ENCODE measurements around the gene TAF11L14. TPM values are rescaled to one million over a fixed set of nuclear protein-coding genes. Genes with fewer than 3 reads are reported as not detected.

TAF11L14 gene
- total RNA-seq, 1 experiment from 2014 or later = not detected

- no CpG with 5 or more reads among the region's 8 CpGs for WGBS (ENCODE audit: extremely low coverage, insufficient read length, low lambda C conversion rate)
- no peak overlapping the region for H3T11ph ChIP-seq (ENCODE audit: low read length)
- no peak overlapping the region; the same call in 1 of the 2 replicates for H3K4ac ChIP-seq (ENCODE audit: low read depth, low read length)
- no peak for TF ChIP-seq CTCF (conservative IDR thresholded peaks at IDR 0.05)
- Mint-ChIP-seq H3K4me1 (peaks cover 13 to 22% of the 10 kb centered on the region in 2 experiments), H3K9me3 (peaks cover 7 to 8% of the 10 kb centered on the region in 2 experiments; a peak in 4 of 5 replicates), H3K27me3 (ENCODE audit: low read depth) (no peaks in the 10 kb centered on the region), H3K36me3 (ENCODE audit: insufficient read depth in 1 of 3, low read depth in 3 of 3) (peaks cover 0 to 8% (median 0%) of the 10 kb centered on the region in 3 experiments; a peak in 4 of 7 replicates), H3K4me3 (no peak overlapping the region), H3K27ac (no peak overlapping the region)
- H2AFZ ChIP-seq (ENCODE audit: low read length) = no peak overlapping the region
- H3K23me2 ChIP-seq (ENCODE audit: insufficient read length, low read depth, low read length, poor library complexity, severe bottlenecking) = no peaks in the 10 kb centered on the region
- DNase-seq = no peak
- no peak overlapping the region for H2BK120ac ChIP-seq (ENCODE audit: low read depth, low read length, poor library complexity, severe bottlenecking)
- H4K91ac ChIP-seq (ENCODE audit: insufficient read length, low read depth, low read length) = no peak overlapping the region
- peaks cover 2% of the 10 kb centered on the region; the same call in 1 of the 2 replicates for H3K4me1 ChIP-seq (ENCODE audit: insufficient read depth, low read length)
- H2AK5ac ChIP-seq (ENCODE audit: insufficient read length, low read length) = no peak overlapping the region
- H3K4me2 ChIP-seq (ENCODE audit: insufficient read depth, insufficient read length, low read length) = no peak overlapping the region
- no peak overlapping the region for H4K5ac ChIP-seq (ENCODE audit: insufficient read length, low read depth, low read length)
- H3K9ac ChIP-seq (ENCODE audit: extremely low read depth, insufficient read length, low read length) = no peak overlapping the region
- H2BK15ac ChIP-seq (ENCODE audit: low read depth, low read length) = no peak overlapping the region
- no peak overlapping the region for H3K18ac ChIP-seq (ENCODE audit: insufficient read length, low read depth, low read length)
- H3K23ac ChIP-seq (ENCODE audit: insufficient read length, low read depth, low read length) = no peak overlapping the region
- no peak overlapping the region for H3K56ac ChIP-seq (ENCODE audit: insufficient read length, low read depth, low read length)
- H3K27ac ChIP-seq (ENCODE audit: insufficient read length, low read depth, low read length) = no peak overlapping the region
- H3K79me1 ChIP-seq (ENCODE audit: insufficient read depth, low read depth, low read length, poor library complexity, severe bottlenecking) = no peaks in the 10 kb centered on the region
- no peaks in the 10 kb centered on the region for H3K9me3 ChIP-seq (ENCODE audit: control insufficient read depth, low read depth, low read length)
- no peak overlapping the region for H2BK12ac ChIP-seq (ENCODE audit: insufficient read length, low read depth, low read length)
- no peaks in the 10 kb centered on the region for H3K79me2 ChIP-seq (ENCODE audit: insufficient read depth, low read length)
- H2BK5ac ChIP-seq (ENCODE audit: insufficient read length, low read length) = no peak overlapping the region
- no peak overlapping the region for H3K14ac ChIP-seq (ENCODE audit: insufficient read depth, low read length)
- H4K8ac ChIP-seq (replicated peaks; ENCODE audit: insufficient read length, low read depth, low read length) = no peak overlapping the region
- no peaks in the 10 kb centered on the region for H3K27me3 ChIP-seq (ENCODE audit: insufficient read depth, low read length)
- H2BK20ac ChIP-seq (ENCODE audit: low read depth, low read length, poor library complexity, severe bottlenecking) = no peak overlapping the region
- no peaks in the 10 kb centered on the region for H4K20me1 ChIP-seq (ENCODE audit: control insufficient read depth, insufficient read depth, insufficient read length)
Observed at GRCh38 chr5:17663182-17663581, 28.9 kb downstream of the TAF11L14 start.

Measured in H9 (cell line).